Fibroblast of pulmonary artery (primary cell): ENCODE measurements around the gene GNB1L.

Experiments used
- DNase-seq: peaks from one replicate; pipeline ENCODE4 v3.0.0-alpha.2; 2010; ENCODE audit warnings: low read depth
- H3K4me3 ChIP-seq: replicated peaks from 2 replicates; pipeline ENCODE4 v1.5.1; 2011; ENCODE audit warnings: low read depth, mild to moderate bottlenecking, control low read depth, low read length, moderate library complexity
- TF ChIP-seq, protein P1 (sequence below): IDR thresholded peaks from 2 replicates; pipeline ENCODE4 v1.5.1; 2011; ENCODE audit warnings: mild to moderate bottlenecking, control low read depth, low read length, inconsistent platforms; ENCODE audit errors: missing control alignments

The GNB1L gene

DNA sequence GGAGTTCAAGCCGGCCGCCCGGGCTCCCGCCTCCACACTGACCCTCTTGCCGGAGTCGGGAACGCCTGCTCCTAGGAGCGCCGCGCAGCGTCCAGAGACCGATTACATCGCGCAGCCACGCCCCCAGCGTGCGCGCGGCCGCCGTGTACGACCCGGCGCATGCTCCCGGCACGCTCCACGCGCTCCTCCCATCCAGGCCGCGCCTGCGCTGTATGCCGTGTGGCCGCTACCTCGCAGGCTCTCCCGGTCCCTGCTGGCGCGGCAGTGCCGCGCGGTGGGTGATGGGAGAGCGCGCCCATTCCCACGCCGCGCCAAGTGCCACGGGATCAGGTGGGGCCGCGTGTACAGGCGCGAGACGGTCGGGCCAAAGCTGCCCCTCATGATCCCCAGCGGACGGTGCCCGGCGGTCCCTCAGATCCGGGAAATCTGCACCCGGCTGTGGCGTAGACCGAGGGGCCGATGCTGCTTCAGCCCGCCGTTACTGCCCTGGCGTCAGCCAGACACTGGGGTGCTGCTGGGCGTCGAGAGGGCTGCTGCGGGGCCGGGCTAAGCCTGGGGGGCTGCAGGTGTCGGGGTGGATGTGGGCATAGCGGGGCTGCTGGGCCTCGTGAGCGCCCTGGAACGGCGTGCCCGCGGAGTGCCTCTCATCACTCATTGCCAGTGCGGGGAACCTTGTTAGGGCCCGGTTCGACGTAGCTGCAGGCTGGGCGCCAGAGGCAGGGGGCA lies at the start of gene GNB1L, which contains the start of gene RTL10:
TSS of gene GNB1L (minus strand) at position 97 of the 726 bp plus-strand sequence. CDS start 33,519 bp downstream, outside the sequence.
TSS of gene RTL10 (minus strand) at position 97 of the 726 bp plus-strand sequence. CDS start 2,613 bp downstream, outside the sequence.
- H3K4me3 ChIP-seq: peak within 1 kb of the TSS; percentile 92
- TF ChIP-seq, protein P1, sequence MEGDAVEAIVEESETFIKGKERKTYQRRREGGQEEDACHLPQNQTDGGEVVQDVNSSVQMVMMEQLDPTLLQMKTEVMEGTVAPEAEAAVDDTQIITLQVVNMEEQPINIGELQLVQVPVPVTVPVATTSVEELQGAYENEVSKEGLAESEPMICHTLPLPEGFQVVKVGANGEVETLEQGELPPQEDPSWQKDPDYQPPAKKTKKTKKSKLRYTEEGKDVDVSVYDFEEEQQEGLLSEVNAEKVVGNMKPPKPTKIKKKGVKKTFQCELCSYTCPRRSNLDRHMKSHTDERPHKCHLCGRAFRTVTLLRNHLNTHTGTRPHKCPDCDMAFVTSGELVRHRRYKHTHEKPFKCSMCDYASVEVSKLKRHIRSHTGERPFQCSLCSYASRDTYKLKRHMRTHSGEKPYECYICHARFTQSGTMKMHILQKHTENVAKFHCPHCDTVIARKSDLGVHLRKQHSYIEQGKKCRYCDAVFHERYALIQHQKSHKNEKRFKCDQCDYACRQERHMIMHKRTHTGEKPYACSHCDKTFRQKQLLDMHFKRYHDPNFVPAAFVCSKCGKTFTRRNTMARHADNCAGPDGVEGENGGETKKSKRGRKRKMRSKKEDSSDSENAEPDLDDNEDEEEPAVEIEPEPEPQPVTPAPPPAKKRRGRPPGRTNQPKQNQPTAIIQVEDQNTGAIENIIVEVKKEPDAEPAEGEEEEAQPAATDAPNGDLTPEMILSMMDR: no peak
- peak; percentile 97 for DNase-seq

GRCh38 chr22:19904174-19904856 lies 49.6 kb upstream of the GNB1L start:
- DNase-seq: no peak
- H3K4me3 ChIP-seq: no peak overlapping the region
- TF ChIP-seq, protein P1: no peak

GRCh38 chr22:19903513-19903912 lies 48.8 kb upstream of the GNB1L start:
- TF ChIP-seq, protein P1: no peak
- no peak for DNase-seq
- no peak overlapping the region for H3K4me3 ChIP-seq

DNA sequence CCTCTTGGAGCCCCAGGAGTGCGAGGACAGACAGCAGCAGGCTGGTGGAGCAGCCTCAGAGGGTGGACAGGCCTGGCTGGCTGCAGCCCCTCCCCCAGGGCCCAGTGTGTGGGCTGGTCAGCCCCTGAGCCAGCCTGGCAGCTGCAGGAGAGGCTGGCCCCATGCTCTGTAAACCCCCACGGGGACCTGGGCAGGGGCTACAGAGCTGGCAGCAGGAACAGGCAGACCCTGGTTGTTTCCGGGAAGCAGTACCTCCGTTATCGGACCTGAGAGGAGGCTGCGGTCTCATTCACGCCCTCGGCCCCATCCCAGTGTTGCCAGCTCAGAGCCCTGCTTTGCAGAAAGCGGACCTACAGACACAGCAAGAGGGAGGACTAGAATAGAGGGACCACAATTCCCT lies 48.4 kb upstream of the GNB1L start:
- TF ChIP-seq, protein P1: no peak
- H3K4me3 ChIP-seq: no peak overlapping the region
- no peak for DNase-seq

GRCh38 chr22:19902245-19902715 lies 47.6 kb upstream of the GNB1L start:
- TF ChIP-seq, protein P1: no peak
- no peak overlapping the region for H3K4me3 ChIP-seq
- DNase-seq: no peak

GRCh38 chr22:19901577-19902244 lies 47.0 kb upstream of the GNB1L start:
- H3K4me3 ChIP-seq: no peak overlapping the region
- DNase-seq: no peak
- TF ChIP-seq, protein P1: no peak
